ENCODE results near the gene ZNF787. TPM values are rescaled to one million over a fixed set of nuclear protein-coding genes. Genes with fewer than 3 reads are reported as not detected.

Gene ZNF787
- total and polyA plus RNA-seq, 2 of the 13 experiments (the other 11 are each of a cell fraction or from before 2014, with no cell fraction given) = 15.1 to 42.8 TPM

DNA sequence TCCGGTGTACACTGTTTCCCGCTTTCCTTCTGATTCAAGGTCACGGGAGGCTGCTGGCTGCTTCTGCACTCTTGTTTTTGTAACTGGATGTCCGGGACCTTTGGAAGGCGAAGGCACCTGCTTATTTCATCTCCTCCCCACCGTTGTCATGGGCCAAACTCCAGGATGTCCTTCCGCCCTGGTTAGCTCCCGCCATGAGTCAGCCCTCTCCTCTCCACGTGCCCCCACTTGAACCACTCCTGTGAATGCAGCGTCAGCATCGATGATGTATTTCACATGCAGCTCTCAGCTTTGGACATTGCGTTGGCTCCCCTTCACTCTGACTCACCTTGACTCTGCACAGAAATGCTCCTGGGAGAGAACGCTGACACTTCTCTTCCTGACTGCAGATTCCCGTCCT, 49.2 kb upstream of the ZNF787 start (continued):
- TF ChIP-seq, protein P1, sequence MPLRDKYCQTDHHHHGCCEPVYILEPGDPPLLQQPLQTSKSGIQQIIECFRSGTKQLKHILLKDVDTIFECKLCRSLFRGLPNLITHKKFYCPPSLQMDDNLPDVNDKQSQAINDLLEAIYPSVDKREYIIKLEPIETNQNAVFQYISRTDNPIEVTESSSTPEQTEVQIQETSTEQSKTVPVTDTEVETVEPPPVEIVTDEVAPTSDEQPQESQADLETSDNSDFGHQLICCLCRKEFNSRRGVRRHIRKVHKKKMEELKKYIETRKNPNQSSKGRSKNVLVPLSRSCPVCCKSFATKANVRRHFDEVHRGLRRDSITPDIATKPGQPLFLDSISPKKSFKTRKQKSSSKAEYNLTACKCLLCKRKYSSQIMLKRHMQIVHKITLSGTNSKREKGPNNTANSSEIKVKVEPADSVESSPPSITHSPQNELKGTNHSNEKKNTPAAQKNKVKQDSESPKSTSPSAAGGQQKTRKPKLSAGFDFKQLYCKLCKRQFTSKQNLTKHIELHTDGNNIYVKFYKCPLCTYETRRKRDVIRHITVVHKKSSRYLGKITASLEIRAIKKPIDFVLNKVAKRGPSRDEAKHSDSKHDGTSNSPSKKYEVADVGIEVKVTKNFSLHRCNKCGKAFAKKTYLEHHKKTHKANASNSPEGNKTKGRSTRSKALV (CRISPR knock-in tag; IDR thresholded peaks at IDR 0.05) = 0 out of 2 replicates have a peak, but pooled peaks have one; percentile 35
- TF ChIP-seq, protein P2, sequence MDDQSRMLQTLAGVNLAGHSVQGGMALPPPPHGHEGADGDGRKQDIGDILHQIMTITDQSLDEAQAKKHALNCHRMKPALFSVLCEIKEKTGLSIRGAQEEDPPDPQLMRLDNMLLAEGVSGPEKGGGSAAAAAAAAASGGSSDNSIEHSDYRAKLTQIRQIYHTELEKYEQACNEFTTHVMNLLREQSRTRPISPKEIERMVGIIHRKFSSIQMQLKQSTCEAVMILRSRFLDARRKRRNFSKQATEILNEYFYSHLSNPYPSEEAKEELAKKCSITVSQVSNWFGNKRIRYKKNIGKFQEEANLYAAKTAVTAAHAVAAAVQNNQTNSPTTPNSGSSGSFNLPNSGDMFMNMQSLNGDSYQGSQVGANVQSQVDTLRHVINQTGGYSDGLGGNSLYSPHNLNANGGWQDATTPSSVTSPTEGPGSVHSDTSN (CRISPR knock-in tag; IDR thresholded peaks at IDR 0.05; ENCODE audit: borderline replicate concordance) = no peak
- TF ChIP-seq, protein P3, sequence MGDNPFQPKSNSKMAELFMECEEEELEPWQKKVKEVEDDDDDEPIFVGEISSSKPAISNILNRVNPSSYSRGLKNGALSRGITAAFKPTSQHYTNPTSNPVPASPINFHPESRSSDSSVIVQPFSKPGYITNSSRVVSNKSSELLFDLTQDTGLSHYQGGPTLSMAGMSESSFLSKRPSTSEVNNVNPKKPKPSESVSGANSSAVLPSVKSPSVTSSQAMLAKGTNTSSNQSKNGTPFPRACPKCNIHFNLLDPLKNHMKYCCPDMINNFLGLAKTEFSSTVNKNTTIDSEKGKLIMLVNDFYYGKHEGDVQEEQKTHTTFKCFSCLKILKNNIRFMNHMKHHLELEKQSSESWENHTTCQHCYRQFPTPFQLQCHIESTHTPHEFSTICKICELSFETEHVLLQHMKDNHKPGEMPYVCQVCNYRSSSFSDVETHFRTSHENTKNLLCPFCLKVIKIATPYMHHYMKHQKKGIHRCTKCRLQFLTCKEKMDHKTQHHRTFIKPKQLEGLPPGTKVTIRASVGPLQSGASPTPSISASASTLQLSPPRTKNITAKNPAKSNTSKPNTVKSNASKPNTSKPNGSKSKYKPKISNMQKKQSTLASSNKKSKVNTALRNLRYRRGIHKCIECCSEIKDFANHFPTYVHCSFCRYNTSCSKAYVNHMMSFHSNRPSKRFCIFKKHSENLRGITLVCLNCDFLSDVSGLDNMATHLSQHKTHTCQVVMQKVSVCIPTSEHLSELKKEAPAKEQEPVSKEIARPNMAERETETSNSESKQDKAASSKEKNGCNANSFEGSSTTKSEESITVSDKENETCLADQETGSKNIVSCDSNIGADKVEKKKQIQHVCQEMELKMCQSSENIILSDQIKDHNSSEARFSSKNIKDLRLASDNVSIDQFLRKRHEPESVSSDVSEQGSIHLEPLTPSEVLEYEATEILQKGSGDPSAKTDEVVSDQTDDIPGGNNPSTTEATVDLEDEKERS (CRISPR knock-in tag; IDR thresholded peaks at IDR 0.05) = 0 out of 2 replicates have a peak, but pooled peaks have one; percentile 36
- TF ChIP-seq, protein P4, sequence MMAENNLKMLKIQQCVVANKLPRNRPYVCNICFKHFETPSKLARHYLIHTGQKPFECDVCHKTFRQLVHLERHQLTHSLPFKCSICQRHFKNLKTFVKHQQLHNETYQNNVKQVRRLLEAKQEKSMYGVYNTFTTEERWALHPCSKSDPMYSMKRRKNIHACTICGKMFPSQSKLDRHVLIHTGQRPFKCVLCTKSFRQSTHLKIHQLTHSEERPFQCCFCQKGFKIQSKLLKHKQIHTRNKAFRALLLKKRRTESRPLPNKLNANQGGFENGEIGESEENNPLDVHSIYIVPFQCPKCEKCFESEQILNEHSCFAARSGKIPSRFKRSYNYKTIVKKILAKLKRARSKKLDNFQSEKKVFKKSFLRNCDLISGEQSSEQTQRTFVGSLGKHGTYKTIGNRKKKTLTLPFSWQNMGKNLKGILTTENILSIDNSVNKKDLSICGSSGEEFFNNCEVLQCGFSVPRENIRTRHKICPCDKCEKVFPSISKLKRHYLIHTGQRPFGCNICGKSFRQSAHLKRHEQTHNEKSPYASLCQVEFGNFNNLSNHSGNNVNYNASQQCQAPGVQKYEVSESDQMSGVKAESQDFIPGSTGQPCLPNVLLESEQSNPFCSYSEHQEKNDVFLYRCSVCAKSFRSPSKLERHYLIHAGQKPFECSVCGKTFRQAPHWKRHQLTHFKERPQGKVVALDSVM (CRISPR knock-in tag; IDR thresholded peaks at IDR 0.05) = no peak
- TF ChIP-seq NFKB2 (CRISPR knock-in tag; IDR thresholded peaks at IDR 0.05; ENCODE audit: borderline replicate concordance) (peak; percentile 84; the same call in 1 of the 2 replicates), ZNF430 (CRISPR knock-in tag; IDR thresholded peaks at IDR 0.05) (no peak), THYN1 (CRISPR knock-in tag; IDR thresholded peaks at IDR 0.05; ENCODE audit: borderline replicate concordance, low read depth) (no peak), KLF12 (CRISPR knock-in tag; IDR thresholded peaks at IDR 0.05; ENCODE audit: borderline replicate concordance) (no peak), POLR2AphosphoS5 (IDR thresholded peaks at IDR 0.05; ENCODE audit: low read depth, low read length) (no peak), ZBTB38 (CRISPR knock-in tag; IDR thresholded peaks at IDR 0.05) (0 out of 2 replicates have a peak, but pooled peaks have one; percentile 47), CCAR2 (optimal IDR thresholded peaks at IDR 0.05; ENCODE audit: low read depth, low read length) (no peak), HOXA9 (CRISPR knock-in tag; IDR thresholded peaks at IDR 0.05; ENCODE audit: borderline replicate concordance) (no peak), EEA1 (CRISPR knock-in tag; IDR thresholded peaks at IDR 0.05; ENCODE audit: borderline replicate concordance) (no peak), TP53 (CRISPR knock-in tag; conservative IDR thresholded peaks at IDR 0.05) (no peak), SCMH1 (CRISPR knock-in tag; IDR thresholded peaks at IDR 0.05; ENCODE audit: borderline replicate concordance) (no peak), ZNF761 (CRISPR knock-in tag; conservative IDR thresholded peaks at IDR 0.05) (0 out of 2 replicates have a peak, but pooled peaks have one; percentile 32), ZFP36 (IDR thresholded peaks at IDR 0.05; ENCODE audit: borderline replicate concordance, low read depth, low read length, partially characterized antibody) (no peak), MAFF (IDR thresholded peaks at IDR 0.05; ENCODE audit: low read depth, low read length) (peak; percentile 98)
- TF ChIP-seq, protein P5, sequence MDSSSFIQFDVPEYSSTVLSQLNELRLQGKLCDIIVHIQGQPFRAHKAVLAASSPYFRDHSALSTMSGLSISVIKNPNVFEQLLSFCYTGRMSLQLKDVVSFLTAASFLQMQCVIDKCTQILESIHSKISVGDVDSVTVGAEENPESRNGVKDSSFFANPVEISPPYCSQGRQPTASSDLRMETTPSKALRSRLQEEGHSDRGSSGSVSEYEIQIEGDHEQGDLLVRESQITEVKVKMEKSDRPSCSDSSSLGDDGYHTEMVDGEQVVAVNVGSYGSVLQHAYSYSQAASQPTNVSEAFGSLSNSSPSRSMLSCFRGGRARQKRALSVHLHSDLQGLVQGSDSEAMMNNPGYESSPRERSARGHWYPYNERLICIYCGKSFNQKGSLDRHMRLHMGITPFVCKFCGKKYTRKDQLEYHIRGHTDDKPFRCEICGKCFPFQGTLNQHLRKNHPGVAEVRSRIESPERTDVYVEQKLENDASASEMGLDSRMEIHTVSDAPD (CRISPR knock-in tag; IDR thresholded peaks at IDR 0.05) = no peak

Data from HepG2 (cell line).